Activated naive CD4-positive, alpha-beta T cell treated with anti-CD3 and anti-CD28 coated beads, Interleukin-2, amount 10 ng/mL, durations not matched to agents 7 days and 5 days (primary cell): ENCODE data around the gene EEF2K.
"Not testable (repeated sequence)": the region's sequence is repeated elsewhere in the genome, so short reads cannot be mapped to it uniquely, and the experiment has no call there.

Experiments
- CTCF ChIA-PET: fragments of 350-600 bp; sonication (Branson Sonifier 250); formaldehyde crosslinking; loops from one replicate; lab custom pipeline; 2021; ENCODE audit warnings: antibody characterized with exemption; lab: Charles Lee
- DNase-seq: peaks from one replicate; pipeline ENCODE4 v3.0.0-alpha.2; 2020
- H3K27ac Mint-ChIP-seq: one replicate; pipeline ENCODE4 v1.8.0; 2021; ENCODE audit warnings: mild to moderate bottlenecking, moderate library complexity, mixed read lengths
- H3K27me3 Mint-ChIP-seq: one replicate; pipeline ENCODE4 v1.8.0; 2021; ENCODE audit warnings: mild to moderate bottlenecking, mixed read lengths
- H3K36me3 Mint-ChIP-seq: one replicate; pipeline ENCODE4 v1.8.0; 2021; ENCODE audit warnings: mixed read lengths
- H3K4me1 Mint-ChIP-seq: one replicate; pipeline ENCODE4 v1.8.0; 2021; ENCODE audit warnings: mixed read lengths
- H3K4me3 Mint-ChIP-seq: one replicate; pipeline ENCODE4 v1.8.0; 2021; ENCODE audit warnings: mild to moderate bottlenecking, moderate library complexity, mixed read lengths
- H3K9me3 Mint-ChIP-seq: one replicate; pipeline ENCODE4 v1.8.0; 2021; ENCODE audit warnings: mixed read lengths

Gene EEF2K

GRCh38 chr16:22207715-22208360 is 1.8 kb downstream of the EEF2K start:
- H3K4me1 Mint-ChIP-seq, result peaks cover 54% of the 10 kb centered on the region
- peak overlapping the region; percentile 16 for H3K27ac Mint-ChIP-seq
- peaks cover 22% of the 10 kb centered on the region for H3K36me3 Mint-ChIP-seq

GRCh38 chr16:22210285-22210684 is 4.2 kb downstream of the EEF2K start:
- no peaks in the 10 kb centered on the region for H3K27me3 Mint-ChIP-seq
- DNase-seq, result no peak
- peaks cover 44% of the 10 kb centered on the region for H3K4me1 Mint-ChIP-seq
- peaks cover 3% of the 10 kb centered on the region for H3K9me3 Mint-ChIP-seq
- no peak overlapping the region for H3K27ac Mint-ChIP-seq
- CTCF ChIA-PET, result interaction anchor here (2.2 kb wide), 1 partner anchor 91 kb away, joined by 10 read pairs; no protein-coding TSS in a partner anchor
- peaks cover 39% of the 10 kb centered on the region for H3K36me3 Mint-ChIP-seq
- H3K4me3 Mint-ChIP-seq, result no peak overlapping the region

More at GRCh38 chr16:22207715-22208360, 1.8 kb downstream of the EEF2K start:
- no peak for DNase-seq
- Mint-ChIP-seq H3K9me3 (peaks cover 3% of the 10 kb centered on the region), H3K27me3 (no peaks in the 10 kb centered on the region), H3K4me3 (peak overlapping the region; percentile 95)
- CTCF ChIA-PET, result interaction anchor here (1.0 to 8.6 kb wide), 4 partner anchors 9 to 93 kb away, joined by 3 to 64 read pairs (median 38); partner anchors contain the start of gene POLR3E

DNA sequence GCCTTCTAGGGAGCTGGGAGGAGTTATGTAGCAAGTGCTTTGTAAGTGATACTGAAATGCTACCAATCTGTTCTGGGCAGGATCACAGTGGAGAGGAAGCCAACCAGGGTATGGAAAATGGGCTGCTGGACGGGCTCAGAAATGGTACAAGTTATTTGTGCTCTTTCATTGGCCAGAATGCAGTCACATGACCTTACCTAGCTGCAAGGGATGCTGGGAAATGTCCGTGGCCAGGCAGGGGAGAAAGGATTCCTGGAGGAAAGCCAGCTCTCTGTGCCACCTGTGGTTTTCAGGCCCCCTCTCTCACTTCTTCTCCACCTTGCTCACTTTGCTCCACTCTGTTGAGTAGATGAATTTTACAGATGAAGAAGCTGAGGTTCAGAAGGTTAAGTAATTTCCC is 4.8 kb downstream of the EEF2K start:
- no peaks in the 10 kb centered on the region for H3K27me3 Mint-ChIP-seq
- peaks cover 3% of the 10 kb centered on the region for H3K9me3 Mint-ChIP-seq
- H3K4me1 Mint-ChIP-seq, result peaks cover 39% of the 10 kb centered on the region
- H3K4me3 Mint-ChIP-seq, result no peak overlapping the region
- no peak for DNase-seq
- H3K36me3 Mint-ChIP-seq, result peaks cover 39% of the 10 kb centered on the region
- CTCF ChIA-PET, result interaction anchor here (0.7 to 2.2 kb wide), 3 partner anchors 59 to 142 kb away, joined by 3 to 10 read pairs (median 6); no protein-coding TSS in a partner anchor
- H3K27ac Mint-ChIP-seq, result no peak overlapping the region

- Mint-ChIP-seq H3K36me3 (peaks cover 45% of the 10 kb centered on the region), H3K4me3 (no peak overlapping the region), H3K27me3 (no peaks in the 10 kb centered on the region), H3K27ac (peak overlapping the region; percentile 33), H3K4me1 (peaks cover 31% of the 10 kb centered on the region), H3K9me3 (peaks cover 3% of the 10 kb centered on the region)
- CTCF ChIA-PET, result interaction anchor here (1.2 kb wide), 1 partner anchor 87 kb away, joined by 3 read pairs; no protein-coding TSS in a partner anchor
- DNase-seq, result no peak
Measured at GRCh38 chr16:22213236-22213635, 7.2 kb downstream of the EEF2K start.

GRCh38 chr16:22213801-22214200 is 7.7 kb downstream of the EEF2K start:
- peaks cover 43% of the 10 kb centered on the region for H3K36me3 Mint-ChIP-seq
- H3K4me1 Mint-ChIP-seq, result peaks cover 27% of the 10 kb centered on the region
- no peak overlapping the region for H3K27ac Mint-ChIP-seq
- CTCF ChIA-PET, result interaction anchor here (1.2 kb wide), 1 partner anchor 87 kb away, joined by 3 read pairs; no protein-coding TSS in a partner anchor
- no peak for DNase-seq
- no peaks in the 10 kb centered on the region for H3K27me3 Mint-ChIP-seq
- no peak overlapping the region for H3K4me3 Mint-ChIP-seq
- peaks cover 3% of the 10 kb centered on the region for H3K9me3 Mint-ChIP-seq

DNA sequence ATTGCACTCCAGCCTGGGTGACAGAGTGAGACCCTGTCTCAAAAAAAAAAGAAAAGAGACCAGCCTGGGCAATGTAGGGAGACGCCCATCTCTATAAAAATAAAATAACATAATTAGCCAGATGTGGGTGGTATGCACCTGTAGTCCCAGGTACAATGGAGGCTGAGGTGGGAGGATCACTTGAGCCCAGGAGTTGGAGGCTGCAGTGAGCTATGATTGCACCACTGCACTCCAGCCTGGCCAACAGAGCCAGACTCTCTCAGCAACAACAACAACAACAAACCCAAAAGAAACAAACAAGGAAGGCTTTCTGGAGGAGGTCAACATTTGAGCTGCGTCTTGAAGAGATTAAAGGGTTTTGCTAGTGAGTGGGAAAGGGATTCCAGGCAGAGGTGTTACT is 8.3 kb downstream of the EEF2K start:
- H3K9me3 Mint-ChIP-seq, result peaks cover 3% of the 10 kb centered on the region
- CTCF ChIA-PET, result interaction anchor here (1.2 kb wide), 1 partner anchor 86 kb away, joined by 3 read pairs; no protein-coding TSS in a partner anchor
- H3K27ac Mint-ChIP-seq, result peak overlapping the region; percentile 65

DNA sequence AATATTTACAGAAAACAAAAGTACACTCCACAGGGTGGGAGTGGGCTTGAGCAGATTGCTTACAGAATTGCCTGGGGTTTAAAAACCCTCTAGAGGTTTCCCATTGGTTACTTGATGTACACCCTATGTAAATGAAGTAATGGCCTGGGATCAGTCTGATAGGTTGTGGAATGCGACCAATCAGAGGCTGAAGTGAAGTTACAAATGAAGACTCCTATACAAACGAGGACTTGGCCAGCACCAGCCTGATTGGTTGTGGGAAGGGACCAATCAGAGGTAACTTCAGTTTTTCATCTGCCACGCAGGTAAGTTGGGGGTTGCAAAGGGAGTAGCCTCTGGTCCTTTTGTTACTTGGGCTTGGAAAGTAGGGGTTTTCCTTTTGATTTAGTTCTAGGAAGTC is 8.8 kb downstream of the EEF2K start:
- Mint-ChIP-seq H3K36me3 (peaks cover 43% of the 10 kb centered on the region), H3K27me3 (no peaks in the 10 kb centered on the region), H3K4me1 (peaks cover 22% of the 10 kb centered on the region), H3K27ac (peak overlapping the region; percentile 65), H3K4me3 (no peak overlapping the region), H3K9me3 (peaks cover 3% of the 10 kb centered on the region)
- CTCF ChIA-PET, result no interaction called here
- DNase-seq, result no peak

More for the DNA sequence above, 8.3 kb downstream of the EEF2K start:
- H3K4me3 Mint-ChIP-seq, result no peak overlapping the region
- H3K27me3 Mint-ChIP-seq, result no peaks in the 10 kb centered on the region
- DNase-seq, result no peak
- peaks cover 24% of the 10 kb centered on the region for H3K4me1 Mint-ChIP-seq
- peaks cover 43% of the 10 kb centered on the region for H3K36me3 Mint-ChIP-seq

GRCh38 chr16:22216191-22216831 is 10.2 kb downstream of the EEF2K start:
- Mint-ChIP-seq H3K27ac (no peak overlapping the region), H3K4me1 (peaks cover 10% of the 10 kb centered on the region), H3K36me3 (peaks cover 30% of the 10 kb centered on the region), H3K4me3 (no peak overlapping the region), H3K9me3 (no peaks in the 10 kb centered on the region), H3K27me3 (no peaks in the 10 kb centered on the region)
- CTCF ChIA-PET, result interaction anchor here (1.4 kb wide), 1 partner anchor 81 kb away, joined by 3 read pairs; the partner anchor contains the start of gene POLR3E
- no peak for DNase-seq

GRCh38 chr16:22216832-22217225 is 10.8 kb downstream of the EEF2K start:
- not testable (repeated sequence) for H3K27ac Mint-ChIP-seq, DNase-seq, H3K9me3 Mint-ChIP-seq, H3K4me3 Mint-ChIP-seq, H3K27me3 Mint-ChIP-seq
- Mint-ChIP-seq H3K36me3 (peaks cover 30% of the 10 kb centered on the region), H3K4me1 (peaks cover 10% of the 10 kb centered on the region)
- CTCF ChIA-PET, result interaction anchor here (1.4 kb wide), 1 partner anchor 80 kb away, joined by 3 read pairs; the partner anchor contains the start of gene POLR3E

GRCh38 chr16:22217890-22218730 is 12.0 kb downstream of the EEF2K start:
- peaks cover 24% of the 10 kb centered on the region for H3K36me3 Mint-ChIP-seq
- no peaks in the 10 kb centered on the region for H3K9me3 Mint-ChIP-seq
- CTCF ChIA-PET, result no interaction called here
- H3K4me3 Mint-ChIP-seq, result no peak overlapping the region
- no peaks in the 10 kb centered on the region for H3K27me3 Mint-ChIP-seq
- peak; percentile 36 for DNase-seq
- H3K4me1 Mint-ChIP-seq, result peaks cover 10% of the 10 kb centered on the region
- H3K27ac Mint-ChIP-seq, result peak overlapping the region; percentile 15

GRCh38 chr16:22219389-22220068 is 13.5 kb downstream of the EEF2K start:
- H3K4me1 Mint-ChIP-seq, result peaks cover 7% of the 10 kb centered on the region
- H3K36me3 Mint-ChIP-seq, result peaks cover 13% of the 10 kb centered on the region
- no peak overlapping the region for H3K4me3 Mint-ChIP-seq
- no peak overlapping the region for H3K27ac Mint-ChIP-seq
- no peaks in the 10 kb centered on the region for H3K9me3 Mint-ChIP-seq
- no peak for DNase-seq
- H3K27me3 Mint-ChIP-seq, result no peaks in the 10 kb centered on the region
- CTCF ChIA-PET, result interaction anchor here (0.6 to 1.6 kb wide), 2 partner anchors 32 to 42 kb away, joined by 3 to 4 read pairs; no protein-coding TSS in a partner anchor

DNA sequence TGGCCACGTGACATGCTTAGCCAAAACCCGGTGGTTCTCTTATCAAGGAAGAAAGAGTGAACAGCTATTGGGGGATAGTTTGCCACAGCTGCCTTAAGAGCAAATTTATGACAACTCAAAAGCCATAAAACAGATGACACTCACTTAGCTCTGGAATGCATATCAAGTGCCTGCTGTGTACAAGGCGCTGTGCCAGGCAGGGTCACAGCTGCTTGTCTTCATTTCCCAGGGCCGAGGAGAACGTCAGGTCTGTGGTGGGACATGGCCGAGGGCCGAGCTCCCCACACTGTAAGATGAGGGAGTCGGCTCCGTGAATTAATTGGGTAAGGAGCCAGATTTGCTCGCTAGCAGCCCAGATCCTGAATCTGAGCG is 14.0 kb downstream of the EEF2K start:
- Mint-ChIP-seq H3K9me3 (no peaks in the 10 kb centered on the region), H3K4me3 (no peak overlapping the region), H3K36me3 (peaks cover 13% of the 10 kb centered on the region), H3K27me3 (no peaks in the 10 kb centered on the region), H3K27ac (no peak overlapping the region), H3K4me1 (peaks cover 7% of the 10 kb centered on the region)
- DNase-seq, result no peak
- CTCF ChIA-PET, result interaction anchor here (0.6 to 1.6 kb wide), 2 partner anchors 32 to 42 kb away, joined by 3 to 4 read pairs; no protein-coding TSS in a partner anchor

DNA sequence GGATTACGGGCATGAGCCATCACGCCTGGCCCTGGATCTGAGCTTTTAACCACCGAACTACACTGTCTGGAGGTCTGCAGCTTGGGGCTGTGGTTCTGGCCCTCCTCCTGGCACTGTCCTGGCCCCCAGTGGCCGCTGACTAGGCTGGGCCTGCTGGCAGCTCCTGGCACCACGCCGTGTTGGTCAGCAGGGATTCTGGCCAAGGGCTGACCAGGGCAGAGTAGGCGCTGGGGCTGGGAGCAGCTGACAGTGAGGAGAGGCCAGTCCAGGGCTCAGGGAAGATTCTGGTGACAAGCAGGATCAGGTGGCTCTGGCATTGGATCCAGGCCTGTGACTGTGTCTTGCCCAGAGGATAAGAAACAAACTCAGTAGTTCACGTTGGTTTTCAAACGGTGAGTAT is 14.6 kb downstream of the EEF2K start:
- Mint-ChIP-seq H3K27me3 (no peaks in the 10 kb centered on the region), H3K4me1 (peaks cover 7% of the 10 kb centered on the region), H3K4me3 (no peak overlapping the region), H3K9me3 (no peaks in the 10 kb centered on the region), H3K36me3 (peaks cover 10% of the 10 kb centered on the region), H3K27ac (no peak overlapping the region)
- CTCF ChIA-PET, result no interaction called here
- DNase-seq, result no peak
